Spleen (tissue), 11 donors: Measurements from ENCODE around the gene ANXA7. TPM values are rescaled to one million over a fixed set of nuclear protein-coding genes. Genes with fewer than 3 reads are reported as not detected.

Source experiments
- DNase-seq: peaks from one replicate; pipeline ENCODE4 v3.0.0-alpha.2; 2020
- H3K27ac ChIP-seq, 8 donors: fragments of 200-600 bp; sonication (generic) in 7 of 8; 1 replicate in 4 of 8; 2 replicates in 4 of 8; pipeline versions ENCODE4 v1.5.0 to v1.8.0; 2016 to 2021; ENCODE audit warnings: inconsistent platforms in 4 of 8, mild to moderate bottlenecking in 4 of 8, moderate library complexity in 1 of 8
- H3K27me3 ChIP-seq, 7 donors: fragments of 200-600 bp; sonication (generic) in 6 of 7; replicated peaks in 1 of 7; 1 replicate in 4 of 7; 2 replicates in 3 of 7; pipeline versions ENCODE4 v1.5.0 to v1.8.0; 2016 to 2021; ENCODE audit warnings: inconsistent platforms in 3 of 7, mild to moderate bottlenecking in 1 of 7
- H3K36me3 ChIP-seq, 6 donors: fragments of 200-600 bp; sonication (generic) in 5 of 6; 1 replicate in 4 of 6; 2 replicates in 2 of 6; pipeline versions ENCODE4 v1.5.0 to v1.8.0; 2016 to 2021; ENCODE audit warnings: inconsistent platforms in 2 of 6
- H3K4me1 ChIP-seq, 6 donors: fragments of 200-600 bp; sonication (generic) in 5 of 6; 1 replicate in 3 of 6; 2 replicates in 3 of 6; pipeline versions ENCODE4 v1.5.0 to v1.8.0; 2016 to 2021; ENCODE audit warnings: inconsistent platforms in 3 of 6
- H3K4me3 ChIP-seq, 8 donors: fragments of 200-600 bp; sonication (generic) in 7 of 8; 1 replicate in 4 of 8; 2 replicates in 4 of 8; pipeline versions ENCODE4 v1.5.0 to v1.8.0; 2016 to 2021; ENCODE audit warnings: inconsistent platforms in 4 of 8, mild to moderate bottlenecking in 4 of 8, moderate library complexity in 2 of 8
- H3K9me3 ChIP-seq, 8 donors: fragments of 200-600 bp; sonication (generic) in 7 of 8; 1 replicate in 4 of 8; 2 replicates in 4 of 8; pipeline versions ENCODE4 v1.5.0 to v1.8.0; 2016 to 2021; ENCODE audit warnings: inconsistent platforms in 4 of 8
- POLR2A ChIP-seq, 3 donors: fragments of 450-650 bp; IDR thresholded peaks; one replicate each; pipeline ENCODE4 v1.5.1; 2017; ENCODE audit warnings: antibody characterized with exemption in 3 of 3, mild to moderate bottlenecking in 1 of 3
- POLR2AphosphoS5 ChIP-seq, 3 donors: sonication (generic); formaldehyde crosslinking; IDR thresholded peaks; one replicate each; pipeline ENCODE4 v1.5.1; 2017; ENCODE audit warnings: antibody characterized with exemption in 3 of 3
- WGBS, 5 donors: extraction: QIAGEN DNeasy Blood & Tissue Kit in 3 of 5; methylation state at CpG; one replicate each; pipeline versions ENCODE4 v1.1.5 to v1.1.7; 2013 to 2018; 5-methylcytosine and 5-hydroxymethylcytosine counted together
- intact Hi-C: fragments of 100-400 bp; cut with DNase I; formaldehyde crosslinking; loops from one replicate; pipeline ENCODE4 v1.15.0; 2023; ENCODE audit warnings: low total_unique reads
- polyA plus RNA-seq, 3 donors: library from polyadenylated mRNA; stranded (reverse); fragments of 200-250 nt; gene quantifications; one replicate each; pipeline ENCODE4 v1.2.1, GENCODE V29; 2013
- total RNA-seq, 7 donors: library from RNA; depleted of rRNA in 3 of 7; stranded (reverse); fragments of >200 nt in 3 of 7; fragmentation: NEBNext Ultra II Directional in 4 of 7; extraction: Animal tissue kit (Norgen Biotek cat#: 25700) in 4 of 7; gene quantifications; one replicate each; pipeline versions ENCODE4 v1.1.0 to v1.2.1, GENCODE V29; 2016 to 2021
- TF ChIP-seq, protein P1 (sequence below), 11 experiments: fragments of 200-600 bp in 7 of 11; fragments of 450-650 bp in 4 of 11; sonication (generic) in 4 of 11; IDR thresholded peaks in 8 of 11; conservative IDR thresholded peaks in 3 of 11; 1 replicate in 7 of 11; 2 replicates in 4 of 11; pipeline versions ENCODE4 v1.4.0 to v1.8.0; 2016 to 2021; ENCODE audit warnings: antibody characterized with exemption in 11 of 11, inconsistent platforms in 4 of 11, mild to moderate bottlenecking in 1 of 11
- donor health status: healthy with polysubstance abuse.
- donor health status: DM: no; HTN: no; CAD: no; lungs with moderate emphysema.
- donor health status: DM: no; HTN: no; CAD: no.
- donor health status: Bipolar disorder and iron deficiency.
- donor health status: healthy.
- donor health status: DM: no; HTN: no; CAD: no.
- donor health status: DM: yes; HTN: yes; CAD: no.

ANXA7 gene
- total and polyA plus RNA-seq, 10 donors: 40.1 to 118 (median 93.8) TPM

DNA sequence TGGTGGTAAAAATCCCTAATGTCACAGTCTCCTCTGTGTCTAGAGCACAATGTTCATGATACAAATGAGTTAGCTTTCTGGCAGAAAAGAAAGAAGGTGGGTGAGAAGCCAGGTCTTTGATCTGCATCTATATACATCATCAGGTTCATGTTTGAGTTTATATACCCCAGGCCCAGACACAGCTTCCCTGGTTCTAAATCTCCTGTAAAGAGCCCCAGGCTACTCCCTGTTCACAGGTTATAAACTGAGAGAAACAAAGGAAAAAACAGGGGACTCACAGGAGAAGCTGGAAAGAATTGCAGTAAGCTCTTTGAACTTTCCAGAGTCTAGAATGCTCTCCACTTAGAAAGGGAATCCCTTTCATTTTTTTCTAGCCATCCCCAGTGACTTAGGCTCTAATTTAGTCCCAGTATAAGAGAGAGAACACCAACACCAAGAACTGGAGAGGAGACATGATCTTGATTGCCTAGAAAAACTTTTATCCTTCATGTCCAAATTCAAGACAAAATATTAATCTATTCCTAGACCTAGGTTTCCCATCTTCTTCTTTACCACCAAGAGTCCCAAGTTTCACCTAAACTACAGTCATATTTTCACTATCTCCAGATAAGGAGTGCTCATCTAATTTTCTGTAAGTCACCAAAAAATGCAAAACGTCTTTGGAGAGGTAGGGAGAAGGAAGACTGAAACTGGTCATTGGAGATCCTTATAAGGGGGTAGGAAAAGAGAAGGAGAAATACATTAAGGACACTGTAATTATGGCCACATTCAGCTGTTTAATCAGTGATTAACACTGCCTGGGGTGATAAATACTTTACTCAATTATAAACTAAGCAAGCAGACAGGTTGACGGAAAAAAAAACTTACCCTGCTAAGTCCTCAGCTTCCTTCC is 19.0 kb upstream of the ANXA7 start:
- 63 to 75% (median 69%) methylated on average over 2 of the region's 2 CpGs for WGBS, 5 donors
- Histone ChIP-seq H3K36me3 (peaks cover 0 to 74% (median 22%) of the 10 kb centered on the region in 6 donors), H3K27ac (no peak overlapping the region), H3K9me3 (no peaks in the 10 kb centered on the region), H3K27me3 (no peaks in the 10 kb centered on the region), H3K4me3 (no peak overlapping the region), H3K4me1 (no peaks in the 10 kb centered on the region)
- TF ChIP-seq, protein P1, sequence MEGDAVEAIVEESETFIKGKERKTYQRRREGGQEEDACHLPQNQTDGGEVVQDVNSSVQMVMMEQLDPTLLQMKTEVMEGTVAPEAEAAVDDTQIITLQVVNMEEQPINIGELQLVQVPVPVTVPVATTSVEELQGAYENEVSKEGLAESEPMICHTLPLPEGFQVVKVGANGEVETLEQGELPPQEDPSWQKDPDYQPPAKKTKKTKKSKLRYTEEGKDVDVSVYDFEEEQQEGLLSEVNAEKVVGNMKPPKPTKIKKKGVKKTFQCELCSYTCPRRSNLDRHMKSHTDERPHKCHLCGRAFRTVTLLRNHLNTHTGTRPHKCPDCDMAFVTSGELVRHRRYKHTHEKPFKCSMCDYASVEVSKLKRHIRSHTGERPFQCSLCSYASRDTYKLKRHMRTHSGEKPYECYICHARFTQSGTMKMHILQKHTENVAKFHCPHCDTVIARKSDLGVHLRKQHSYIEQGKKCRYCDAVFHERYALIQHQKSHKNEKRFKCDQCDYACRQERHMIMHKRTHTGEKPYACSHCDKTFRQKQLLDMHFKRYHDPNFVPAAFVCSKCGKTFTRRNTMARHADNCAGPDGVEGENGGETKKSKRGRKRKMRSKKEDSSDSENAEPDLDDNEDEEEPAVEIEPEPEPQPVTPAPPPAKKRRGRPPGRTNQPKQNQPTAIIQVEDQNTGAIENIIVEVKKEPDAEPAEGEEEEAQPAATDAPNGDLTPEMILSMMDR (IDR thresholded peaks at IDR 0.05 in 8 of 11, conservative IDR thresholded peaks at IDR 0.05 in 3 of 11): no peak
- TF ChIP-seq POLR2A (IDR thresholded peaks at IDR 0.05) (no peak), POLR2AphosphoS5 (IDR thresholded peaks at IDR 0.05) (no peak)
- DNase-seq: no peak
- intact Hi-C loops: no loop called here

DNA sequence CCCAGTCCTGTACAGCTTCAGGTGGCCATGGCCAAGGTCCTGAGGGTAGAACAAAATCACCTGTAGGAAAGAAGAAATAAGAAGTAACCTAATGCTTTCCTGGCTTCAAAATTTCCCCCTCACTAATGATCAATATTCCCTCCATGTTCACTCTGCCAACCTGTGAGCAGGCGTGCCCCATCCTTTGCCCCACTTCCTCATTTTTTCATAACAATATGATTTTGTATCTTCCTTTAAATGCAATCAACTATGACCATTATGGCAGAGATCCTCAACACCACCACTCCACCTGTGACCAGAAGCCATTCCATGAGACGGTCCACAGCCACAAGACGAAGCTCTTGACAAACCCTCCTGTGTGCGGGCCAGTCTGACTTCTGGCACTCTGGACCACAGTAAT is 12.5 kb upstream of the ANXA7 start:
- no peak overlapping the region for H3K4me3 ChIP-seq

DNA sequence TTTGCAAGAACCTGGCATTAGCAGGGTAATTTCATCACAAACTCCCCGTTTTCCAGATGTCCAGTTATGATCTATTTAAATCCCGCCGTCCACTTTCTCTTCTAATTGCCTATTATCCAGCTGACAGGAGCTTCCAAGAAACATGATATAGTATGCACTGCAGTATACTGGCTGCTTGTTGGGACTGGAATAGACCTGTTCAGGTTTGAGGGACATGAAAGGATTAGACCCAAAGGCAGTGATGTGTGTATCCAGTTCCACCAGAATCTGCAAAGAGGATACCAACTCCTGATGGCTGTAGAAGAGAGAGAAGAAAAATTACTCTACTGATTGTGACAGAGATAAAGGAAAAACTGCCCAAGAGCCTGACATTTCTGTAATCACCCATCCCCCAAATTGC is 10.6 kb upstream of the ANXA7 start:
- H3K4me3 ChIP-seq: no peak overlapping the region
- DNase-seq: no peak
- 83 to 96% (median 94%) methylated on average over 3 of the region's 3 CpGs for whole genome bisulfite sequencing, 5 donors

More for the DNA sequence above, 12.5 kb upstream of the ANXA7 start:
- Histone ChIP-seq H3K4me1 (no peaks in the 10 kb centered on the region), H3K9me3 (no peaks in the 10 kb centered on the region), H3K27ac (no peak overlapping the region), H3K27me3 (no peaks in the 10 kb centered on the region), H3K36me3 (peaks cover 0 to 82% (median 45%) of the 10 kb centered on the region in 6 donors)
- WGBS, 5 donors: 90 to 96% (median 92%) methylated on average over 4 of the region's 4 CpGs
- DNase-seq: no peak
- TF ChIP-seq POLR2A (IDR thresholded peaks at IDR 0.05) (no peak), POLR2AphosphoS5 (IDR thresholded peaks at IDR 0.05) (no peak)
- TF ChIP-seq, protein P1 (IDR thresholded peaks at IDR 0.05 in 8 of 11, conservative IDR thresholded peaks at IDR 0.05 in 3 of 11): no peak
- intact Hi-C loops: no loop called here

DNA sequence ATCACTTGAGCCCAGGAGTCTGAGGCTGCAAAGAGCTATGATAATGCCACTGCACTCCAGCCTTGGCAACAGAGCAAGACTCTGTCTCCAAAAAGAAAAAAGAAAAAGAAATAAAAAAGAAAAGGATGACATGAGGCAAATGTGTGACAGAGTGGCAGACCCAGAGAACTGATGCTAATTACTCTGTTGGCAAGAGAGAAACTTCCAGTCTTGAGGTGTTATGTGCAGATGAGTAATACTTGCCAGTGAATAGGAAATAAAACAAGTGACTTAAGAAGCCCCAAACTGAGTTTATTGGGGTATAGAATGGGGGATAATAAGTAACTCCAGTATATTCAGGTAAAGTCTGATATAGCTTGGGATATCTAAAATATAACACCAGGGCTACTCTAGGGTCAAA is 9.5 kb upstream of the ANXA7 start:
- no peak for DNase-seq
- no peak overlapping the region for H3K4me3 ChIP-seq
- H3K27ac ChIP-seq: no peak overlapping the region
- H3K36me3 ChIP-seq: peaks cover 0 to 68% (median 45%) of the 10 kb centered on the region in 6 donors
- TF ChIP-seq, protein P1 (IDR thresholded peaks at IDR 0.05 in 8 of 11, conservative IDR thresholded peaks at IDR 0.05 in 3 of 11): no peak
- no peak for TF ChIP-seq POLR2A (IDR thresholded peaks at IDR 0.05)
- no peak for TF ChIP-seq POLR2AphosphoS5 (IDR thresholded peaks at IDR 0.05)
- H3K27me3 ChIP-seq: no peaks in the 10 kb centered on the region
- H3K9me3 ChIP-seq: no peaks in the 10 kb centered on the region
- intact Hi-C loops: no loop called here
- no peaks in the 10 kb centered on the region for H3K4me1 ChIP-seq

More for the DNA sequence above, 10.6 kb upstream of the ANXA7 start:
- H3K27me3 ChIP-seq: no peaks in the 10 kb centered on the region
- no peak overlapping the region for H3K27ac ChIP-seq
- no peaks in the 10 kb centered on the region for H3K9me3 ChIP-seq
- intact Hi-C loops: no loop called here
- peaks cover 0 to 80% (median 45%) of the 10 kb centered on the region in 6 donors for H3K36me3 ChIP-seq
- TF ChIP-seq POLR2A (IDR thresholded peaks at IDR 0.05): no peak
- TF ChIP-seq, protein P1 (IDR thresholded peaks at IDR 0.05 in 8 of 11, conservative IDR thresholded peaks at IDR 0.05 in 3 of 11): no peak
- TF ChIP-seq POLR2AphosphoS5 (IDR thresholded peaks at IDR 0.05): no peak
- H3K4me1 ChIP-seq: no peaks in the 10 kb centered on the region
